ENCODE data around the gene LONRF2.

The LONRF2 gene

DNA sequence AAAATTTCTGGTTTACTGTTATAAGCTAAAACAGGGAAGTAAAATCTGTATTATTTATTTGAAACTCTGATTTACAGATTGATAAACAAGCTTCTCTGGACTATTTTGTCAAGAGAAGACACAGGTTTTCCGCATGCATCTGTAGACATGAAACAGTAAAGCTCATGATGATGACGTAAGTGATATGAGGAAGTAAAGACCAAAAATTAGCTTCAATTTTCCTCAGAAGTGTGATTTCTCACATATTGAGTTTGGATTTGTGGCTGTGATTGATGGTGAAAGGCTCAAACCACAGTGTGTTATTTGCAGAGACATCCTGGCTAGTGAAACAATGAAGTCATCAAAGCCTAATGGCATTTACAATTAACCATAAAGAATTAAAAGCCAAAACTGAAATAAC is 12.6 kb upstream of the LONRF2 start:
- H3K27me3 ChIP-seq (ENCODE audit: control insufficient read depth in 1 of 2, insufficient read depth in 2 of 2, low read length in 2 of 2): no peaks in the 10 kb centered on the region
- H3K27ac ChIP-seq (ENCODE audit: low read depth, low read length): no peak overlapping the region
- no peaks in the 10 kb centered on the region for H3K4me1 ChIP-seq (ENCODE audit: insufficient read depth, low read length)
- no peak overlapping the region for H3K4me3 ChIP-seq (ENCODE audit: low read depth in 1 of 2, low read length in 2 of 2)
- no peak overlapping the region for H3K9ac ChIP-seq (ENCODE audit: low read length)
- no peaks in the 10 kb centered on the region for H3K36me3 ChIP-seq (ENCODE audit: insufficient read depth, low read length)
- no peaks in the 10 kb centered on the region for H3K9me3 ChIP-seq (ENCODE audit: low read length)

DNA sequence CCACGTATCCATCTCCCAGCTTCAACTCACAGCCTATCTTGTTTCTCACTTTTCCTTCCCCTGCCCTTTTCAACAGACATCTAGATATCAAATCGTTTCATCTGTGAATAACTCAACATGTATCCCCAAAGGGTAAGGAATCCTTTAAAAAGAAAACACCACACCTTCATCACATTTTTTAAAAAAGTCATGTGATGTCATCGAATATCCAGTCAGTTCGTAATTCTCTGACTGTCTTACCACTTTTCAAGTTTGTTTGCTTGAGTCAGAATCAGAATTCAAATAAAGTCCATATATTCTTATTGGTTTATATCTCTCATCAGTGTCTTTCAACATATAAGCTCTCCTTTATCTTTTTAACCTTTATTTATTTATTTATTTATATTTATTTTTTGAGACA is 5.4 kb upstream of the LONRF2 start:
- Histone ChIP-seq H3K4me3 (ENCODE audit: low read depth in 1 of 2, low read length in 2 of 2) (no peak overlapping the region), H3K36me3 (ENCODE audit: insufficient read depth, low read length) (no peaks in the 10 kb centered on the region), H3K4me1 (ENCODE audit: insufficient read depth, low read length) (no peaks in the 10 kb centered on the region), H3K9me3 (ENCODE audit: low read length) (no peaks in the 10 kb centered on the region), H3K9ac (ENCODE audit: low read length) (no peak overlapping the region), H3K27me3 (ENCODE audit: control insufficient read depth in 1 of 2, insufficient read depth in 2 of 2, low read length in 2 of 2) (no peaks in the 10 kb centered on the region), H3K27ac (ENCODE audit: low read depth, low read length) (no peak overlapping the region)

DNA sequence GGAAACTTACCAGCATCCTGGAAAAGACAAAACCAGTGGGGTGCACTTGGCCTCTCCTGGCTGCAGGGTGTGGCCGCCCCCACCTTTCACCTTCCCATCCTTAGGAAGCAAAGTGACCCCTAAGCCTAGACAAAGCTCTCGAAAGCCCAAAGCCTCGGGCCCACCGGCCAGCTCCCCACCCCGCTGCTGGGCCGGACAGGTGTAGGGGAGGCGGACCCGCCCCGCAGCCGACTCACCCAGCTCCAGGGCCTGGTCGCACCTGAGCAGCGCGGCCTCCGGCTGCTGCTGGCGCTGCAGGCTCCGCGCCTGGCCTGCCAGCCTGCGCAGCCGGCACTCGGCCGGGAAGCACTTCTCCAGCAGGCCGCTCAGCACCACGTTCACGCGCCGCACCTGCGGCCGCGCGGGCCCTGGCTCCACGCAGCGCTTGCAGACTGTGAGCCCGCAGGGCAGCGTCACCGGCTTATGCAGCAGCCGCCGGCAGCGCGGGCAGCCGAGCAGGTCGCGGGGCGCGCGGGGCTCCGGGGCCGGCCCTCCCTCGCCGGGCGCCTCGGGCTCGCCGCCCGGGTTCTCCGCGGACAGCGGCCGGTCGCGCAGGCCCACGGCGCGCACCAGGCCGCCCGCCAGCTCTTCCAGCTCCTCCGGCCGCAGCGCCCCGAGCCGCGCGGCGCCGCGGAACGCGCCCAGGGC is 979 bp downstream of the LONRF2 start:
- no peaks in the 10 kb centered on the region for H3K9me3 ChIP-seq (ENCODE audit: low read length)
- peaks cover 6% of the 10 kb centered on the region for H3K4me1 ChIP-seq (ENCODE audit: insufficient read depth, low read length)
- peaks cover 0 to 4% of the 10 kb centered on the region in 2 donors for H3K27me3 ChIP-seq (ENCODE audit: control insufficient read depth in 1 of 2, insufficient read depth in 2 of 2, low read length in 2 of 2)
- no peak overlapping the region for H3K9ac ChIP-seq (ENCODE audit: low read length)
- H3K4me3 ChIP-seq (ENCODE audit: low read depth in 1 of 2, low read length in 2 of 2): peak overlapping the region; percentile 65 to 71
- H3K27ac ChIP-seq (ENCODE audit: low read depth, low read length): peak overlapping the region; percentile 84
- no peaks in the 10 kb centered on the region for H3K36me3 ChIP-seq (ENCODE audit: insufficient read depth, low read length)

DNA sequence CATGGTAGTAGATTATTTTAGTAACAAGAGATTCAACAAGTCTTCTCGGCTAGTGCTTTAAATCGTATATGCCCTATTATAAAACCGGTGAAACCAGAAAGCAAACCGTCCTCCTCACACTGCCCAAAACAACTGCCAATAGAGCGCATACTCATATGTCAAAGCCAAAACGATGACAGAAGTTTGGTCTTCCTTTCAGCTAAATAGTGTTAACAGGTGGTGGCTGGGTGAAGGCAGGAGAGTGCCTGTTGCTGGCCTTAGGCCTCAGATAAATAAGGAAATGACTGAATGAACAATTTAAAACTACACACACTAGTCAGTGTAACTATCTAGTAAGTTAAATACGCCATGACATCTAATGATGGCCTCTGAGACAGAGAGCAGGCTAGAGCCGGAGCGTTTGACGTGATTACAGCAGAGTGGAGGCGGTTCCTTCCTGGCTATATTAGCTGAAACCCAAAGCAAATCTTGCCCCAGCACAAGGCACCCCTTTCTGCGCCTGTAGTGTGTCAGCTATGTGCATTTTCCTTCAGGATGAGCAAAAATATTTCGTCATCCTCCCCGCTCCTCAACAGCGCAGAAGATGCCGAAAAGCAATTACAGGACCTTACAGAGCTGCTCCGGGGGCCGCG is 1.6 kb downstream of the LONRF2 start:
- H3K36me3 ChIP-seq (ENCODE audit: insufficient read depth, low read length): no peaks in the 10 kb centered on the region
- peaks cover 6% of the 10 kb centered on the region for H3K4me1 ChIP-seq (ENCODE audit: insufficient read depth, low read length)
- H3K9me3 ChIP-seq (ENCODE audit: low read length): no peaks in the 10 kb centered on the region
- H3K27ac ChIP-seq (ENCODE audit: low read depth, low read length): peak overlapping the region; percentile 67
- H3K27me3 ChIP-seq (ENCODE audit: control insufficient read depth in 1 of 2, insufficient read depth in 2 of 2, low read length in 2 of 2): peaks cover 0 to 4% of the 10 kb centered on the region in 2 donors
- peak overlapping the region; percentile 65 to 71 for H3K4me3 ChIP-seq (ENCODE audit: low read depth in 1 of 2, low read length in 2 of 2)
- H3K9ac ChIP-seq (ENCODE audit: low read length): no peak overlapping the region

DNA sequence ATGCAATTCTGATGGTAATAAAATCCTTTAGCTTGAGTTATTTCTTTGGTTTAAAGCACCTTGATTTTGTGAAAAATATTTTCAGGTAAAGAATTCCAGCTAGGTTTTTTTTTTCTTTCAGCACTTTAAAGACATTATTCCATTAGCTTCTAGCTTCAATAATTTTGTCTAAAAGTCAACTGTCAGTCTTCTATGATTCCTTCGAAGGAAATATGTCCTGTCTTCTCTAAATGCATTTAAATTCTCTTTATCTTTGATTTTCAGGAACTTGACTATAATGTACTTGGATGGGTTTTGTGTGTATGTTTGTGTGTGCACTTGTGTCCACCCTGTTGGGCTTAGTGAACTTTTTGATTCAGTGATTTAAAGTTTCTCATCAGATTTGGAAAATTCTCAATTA is 4.7 kb downstream of the LONRF2 start:
- Histone ChIP-seq H3K4me1 (ENCODE audit: insufficient read depth, low read length) (peaks cover 6% of the 10 kb centered on the region), H3K4me3 (ENCODE audit: low read depth in 1 of 2, low read length in 2 of 2) (no peak overlapping the region), H3K9me3 (ENCODE audit: low read length) (no peaks in the 10 kb centered on the region), H3K27ac (ENCODE audit: low read depth, low read length) (no peak overlapping the region), H3K27me3 (ENCODE audit: control insufficient read depth in 1 of 2, insufficient read depth in 2 of 2, low read length in 2 of 2) (peaks cover 0 to 4% of the 10 kb centered on the region in 2 donors), H3K36me3 (ENCODE audit: insufficient read depth, low read length) (no peaks in the 10 kb centered on the region), H3K9ac (ENCODE audit: low read length) (no peak overlapping the region)

DNA sequence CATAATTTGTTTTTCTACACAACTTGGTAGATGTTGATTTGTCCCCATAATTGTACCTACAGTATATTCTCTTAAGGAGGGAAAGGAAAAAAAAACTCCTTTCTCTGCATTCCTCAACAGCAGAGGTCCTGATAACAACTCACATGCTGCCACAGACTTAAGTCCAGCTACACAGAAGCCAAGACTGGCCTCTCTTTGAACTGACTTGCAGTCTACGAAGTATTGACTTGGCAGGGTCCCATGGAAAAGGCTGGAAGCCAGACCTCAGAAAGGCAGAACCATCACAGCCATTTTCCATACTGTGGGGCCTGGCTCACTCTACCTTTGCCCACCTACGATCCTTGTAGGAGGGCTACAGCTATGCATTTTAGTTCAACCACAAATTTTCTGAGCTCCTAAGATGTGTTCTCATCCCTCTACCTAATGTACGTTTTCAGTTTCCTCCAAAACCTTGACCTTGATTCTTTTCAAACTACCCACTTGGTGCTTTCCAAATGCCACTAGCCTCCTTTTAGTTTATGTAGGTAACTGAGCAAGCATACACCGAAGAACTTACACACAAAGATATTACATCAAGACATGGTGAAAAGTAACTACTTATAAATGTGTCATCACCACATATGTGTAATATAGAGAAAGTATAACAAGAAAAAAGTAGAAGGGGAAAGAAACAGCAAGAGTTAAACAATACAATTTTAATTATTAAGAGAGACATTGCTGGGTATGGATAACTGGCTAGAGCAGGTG is 12.2 kb downstream of the LONRF2 start:
- peaks cover 7% of the 10 kb centered on the region for H3K36me3 ChIP-seq (ENCODE audit: insufficient read depth, low read length)
- peaks cover 11% of the 10 kb centered on the region for H3K4me1 ChIP-seq (ENCODE audit: insufficient read depth, low read length)
- H3K9me3 ChIP-seq (ENCODE audit: low read length): no peaks in the 10 kb centered on the region
- no peaks in the 10 kb centered on the region for H3K27me3 ChIP-seq (ENCODE audit: control insufficient read depth in 1 of 2, insufficient read depth in 2 of 2, low read length in 2 of 2)
- H3K9ac ChIP-seq (ENCODE audit: low read length): no peak overlapping the region
- H3K27ac ChIP-seq (ENCODE audit: low read depth, low read length): no peak overlapping the region
- no peak overlapping the region for H3K4me3 ChIP-seq (ENCODE audit: low read depth in 1 of 2, low read length in 2 of 2)

DNA sequence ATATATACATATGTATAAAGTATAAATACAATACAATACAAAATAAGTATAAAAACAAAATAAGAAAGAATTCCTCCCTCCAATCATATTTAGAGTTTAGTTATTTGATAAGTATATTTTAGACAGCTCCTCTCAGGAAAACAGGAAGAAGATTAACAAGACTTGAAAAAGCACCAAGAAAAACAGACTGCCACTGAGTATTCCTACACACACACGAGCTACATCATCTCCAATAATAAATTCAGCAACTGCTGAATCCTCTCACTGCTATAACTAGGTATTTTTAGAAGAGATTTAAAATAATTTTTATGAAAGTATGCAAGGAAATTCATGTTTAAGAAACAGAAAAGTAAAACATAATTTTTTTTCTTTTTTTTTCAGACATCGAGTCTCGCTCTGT is 13.0 kb downstream of the LONRF2 start:
- Histone ChIP-seq H3K4me3 (ENCODE audit: low read depth in 1 of 2, low read length in 2 of 2) (no peak overlapping the region), H3K27ac (ENCODE audit: low read depth, low read length) (no peak overlapping the region), H3K9me3 (ENCODE audit: low read length) (no peaks in the 10 kb centered on the region), H3K4me1 (ENCODE audit: insufficient read depth, low read length) (peaks cover 11% of the 10 kb centered on the region), H3K27me3 (ENCODE audit: control insufficient read depth in 1 of 2, insufficient read depth in 2 of 2, low read length in 2 of 2) (no peaks in the 10 kb centered on the region), H3K9ac (ENCODE audit: low read length) (no peak overlapping the region), H3K36me3 (ENCODE audit: insufficient read depth, low read length) (peaks cover 7% of the 10 kb centered on the region)

DNA sequence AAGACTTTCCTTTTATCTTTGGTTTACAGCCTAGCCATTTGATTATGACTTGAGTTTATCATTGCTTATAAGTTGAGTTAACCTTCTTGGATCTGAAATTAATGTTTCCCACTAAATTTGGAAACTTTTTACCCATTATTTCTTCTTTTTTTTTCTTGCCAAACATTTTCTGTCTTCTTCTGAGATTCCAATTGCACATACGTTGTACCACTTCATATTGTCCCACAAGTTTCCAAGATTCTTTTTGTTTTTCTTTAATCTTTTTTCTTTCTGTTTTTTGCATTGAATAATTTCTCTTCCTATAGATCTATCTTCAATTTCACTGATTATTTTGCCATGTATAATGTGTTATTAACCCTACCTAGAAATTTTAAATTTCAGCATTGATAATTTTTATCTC is 18.6 kb downstream of the LONRF2 start:
- Histone ChIP-seq H3K27me3 (ENCODE audit: control insufficient read depth in 1 of 2, insufficient read depth in 2 of 2, low read length in 2 of 2) (no peaks in the 10 kb centered on the region), H3K9me3 (ENCODE audit: low read length) (no peaks in the 10 kb centered on the region), H3K27ac (ENCODE audit: low read depth, low read length) (no peak overlapping the region), H3K9ac (ENCODE audit: low read length) (no peak overlapping the region), H3K36me3 (ENCODE audit: insufficient read depth, low read length) (peaks cover 18% of the 10 kb centered on the region), H3K4me1 (ENCODE audit: insufficient read depth, low read length) (peaks cover 6% of the 10 kb centered on the region), H3K4me3 (ENCODE audit: low read depth in 1 of 2, low read length in 2 of 2) (no peak overlapping the region)

DNA sequence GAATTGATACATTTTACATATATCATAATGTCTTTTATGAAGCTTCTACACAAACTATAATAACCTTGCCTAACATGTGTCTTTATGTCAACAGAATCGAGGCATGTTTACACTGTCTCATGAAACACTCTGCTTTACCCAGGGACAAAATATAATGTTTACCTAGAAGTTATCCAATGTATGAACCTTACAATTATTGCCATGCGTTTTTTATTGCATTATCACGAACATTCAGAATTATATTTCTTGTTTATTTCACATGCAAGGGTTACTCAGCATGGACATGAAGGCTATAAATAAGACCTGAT is 19.8 kb downstream of the LONRF2 start:
- Histone ChIP-seq H3K9ac (ENCODE audit: low read length) (no peak overlapping the region), H3K27me3 (ENCODE audit: control insufficient read depth in 1 of 2, insufficient read depth in 2 of 2, low read length in 2 of 2) (no peaks in the 10 kb centered on the region), H3K9me3 (ENCODE audit: low read length) (no peaks in the 10 kb centered on the region), H3K4me3 (ENCODE audit: low read depth in 1 of 2, low read length in 2 of 2) (no peak overlapping the region), H3K4me1 (ENCODE audit: insufficient read depth, low read length) (peaks cover 6% of the 10 kb centered on the region), H3K36me3 (ENCODE audit: insufficient read depth, low read length) (peaks cover 20% of the 10 kb centered on the region), H3K27ac (ENCODE audit: low read depth, low read length) (no peak overlapping the region)

DNA sequence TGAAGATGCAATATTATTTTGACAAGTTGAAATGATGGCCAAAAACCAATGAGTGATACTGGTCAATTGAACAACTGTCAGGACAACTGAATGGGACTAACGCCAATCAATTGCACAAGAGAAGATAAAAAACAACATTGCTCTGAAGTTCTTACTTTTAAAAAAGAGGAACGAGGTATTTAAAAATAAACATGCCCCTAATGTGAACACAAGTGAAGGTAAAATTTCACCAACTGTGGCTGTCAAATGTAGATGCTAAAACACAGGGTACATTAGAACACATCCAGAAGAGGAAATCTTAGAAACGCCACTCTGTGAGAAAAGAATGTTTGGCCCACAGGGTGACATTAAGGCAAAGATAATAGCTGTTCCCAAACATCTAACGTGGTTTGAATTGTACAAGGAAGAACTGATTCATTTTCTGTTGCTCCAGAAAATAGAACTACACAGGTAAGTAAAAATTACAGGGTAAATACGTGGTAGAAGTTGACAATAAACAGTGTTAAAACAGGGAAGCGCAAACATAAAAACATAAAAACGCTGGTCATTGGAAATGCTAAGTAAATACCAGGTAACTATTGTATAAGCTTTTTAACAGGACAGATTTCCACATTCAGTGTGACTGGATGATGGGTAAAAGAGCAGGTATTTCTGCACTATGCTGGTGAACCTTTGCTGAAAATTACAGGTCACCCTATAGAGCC is 20.3 kb downstream of the LONRF2 start:
- Histone ChIP-seq H3K27me3 (ENCODE audit: control insufficient read depth in 1 of 2, insufficient read depth in 2 of 2, low read length in 2 of 2) (no peaks in the 10 kb centered on the region), H3K27ac (ENCODE audit: low read depth, low read length) (no peak overlapping the region), H3K36me3 (ENCODE audit: insufficient read depth, low read length) (peaks cover 21% of the 10 kb centered on the region), H3K9me3 (ENCODE audit: low read length) (no peaks in the 10 kb centered on the region), H3K4me1 (ENCODE audit: insufficient read depth, low read length) (peaks cover 6% of the 10 kb centered on the region), H3K9ac (ENCODE audit: low read length) (no peak overlapping the region), H3K4me3 (ENCODE audit: low read depth in 1 of 2, low read length in 2 of 2) (no peak overlapping the region)

DNA sequence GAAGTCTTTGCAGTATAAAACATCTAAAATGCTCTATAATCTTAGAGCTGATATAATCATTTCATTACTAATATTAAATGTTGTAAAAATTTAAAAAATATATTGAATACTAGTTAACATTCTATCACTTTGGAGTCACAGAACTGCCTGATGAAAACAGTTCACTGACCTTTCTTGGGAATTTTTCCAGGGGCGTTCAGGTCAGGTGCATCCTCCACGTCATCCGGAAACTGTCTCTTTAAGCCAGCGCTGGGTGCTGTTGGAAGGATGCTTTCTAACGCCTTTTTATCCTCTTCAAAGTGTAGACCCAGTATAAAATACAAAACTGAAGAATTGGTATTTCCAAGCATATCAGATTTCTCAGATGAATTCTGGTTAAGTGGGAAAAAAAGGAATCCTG is 22.8 kb downstream of the LONRF2 start:
- Histone ChIP-seq H3K27me3 (ENCODE audit: control insufficient read depth in 1 of 2, insufficient read depth in 2 of 2, low read length in 2 of 2) (no peaks in the 10 kb centered on the region), H3K36me3 (ENCODE audit: insufficient read depth, low read length) (peaks cover 21% of the 10 kb centered on the region), H3K4me1 (ENCODE audit: insufficient read depth, low read length) (no peaks in the 10 kb centered on the region), H3K27ac (ENCODE audit: low read depth, low read length) (no peak overlapping the region), H3K9me3 (ENCODE audit: low read length) (no peaks in the 10 kb centered on the region), H3K9ac (ENCODE audit: low read length) (no peak overlapping the region), H3K4me3 (ENCODE audit: low read depth in 1 of 2, low read length in 2 of 2) (no peak overlapping the region)
